ENCODE measurements around the gene C17orf67.
"Not testable (repeated sequence)": the region's sequence is repeated elsewhere in the genome, so short reads cannot be mapped to it uniquely, and the experiment has no call there.

The C17orf67 gene

DNA sequence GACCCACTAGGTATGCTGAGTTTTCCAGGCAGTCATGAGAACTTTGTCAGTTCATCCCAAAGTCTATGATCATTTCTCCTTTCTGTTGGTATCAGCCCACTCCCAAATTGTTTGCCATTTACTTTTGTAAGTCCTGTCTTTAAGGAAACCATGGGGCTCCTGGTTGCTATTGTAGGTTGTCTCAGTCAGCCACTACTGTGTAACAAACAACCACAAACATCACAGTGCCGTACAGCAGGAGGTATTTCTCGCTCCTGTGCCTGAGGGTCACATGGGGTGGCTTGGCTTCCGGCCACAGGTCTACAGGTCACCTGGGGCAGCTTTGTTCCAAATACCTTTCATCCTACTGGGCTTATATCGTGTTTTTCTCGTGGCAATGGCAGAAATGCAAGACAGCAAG lies 71.6 kb downstream of the C17orf67 start:
- DNase-seq (ENCODE audit: insufficient read length, low spot score) (no peak), FAIRE-seq (no peak)
- TF ChIP-seq POLR2A (IDR thresholded peaks at IDR 0.05; ENCODE audit: low read depth, low read length) = no peak

DNA sequence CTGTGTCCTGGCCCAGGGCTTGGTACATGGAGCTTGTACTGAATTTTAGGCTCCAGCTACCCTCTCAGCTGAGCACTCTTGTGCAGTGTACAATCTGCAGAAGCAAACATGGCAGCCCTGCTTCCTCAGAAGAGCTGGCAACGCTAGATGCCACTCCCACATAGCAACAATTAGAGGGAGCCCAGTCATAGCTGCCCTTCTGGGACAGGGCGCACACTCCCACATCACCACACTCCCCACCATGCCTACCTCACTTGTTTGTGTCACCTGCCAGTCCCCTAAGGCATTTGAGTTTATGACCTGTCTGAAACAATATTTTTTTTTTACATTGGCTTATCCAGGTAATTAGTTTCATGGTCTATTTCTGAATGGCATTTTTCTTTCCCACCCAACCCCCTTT lies 72.3 kb downstream of the C17orf67 start:
- FAIRE-seq (no peak), DNase-seq (ENCODE audit: insufficient read length, low spot score) (no peak)

DNA sequence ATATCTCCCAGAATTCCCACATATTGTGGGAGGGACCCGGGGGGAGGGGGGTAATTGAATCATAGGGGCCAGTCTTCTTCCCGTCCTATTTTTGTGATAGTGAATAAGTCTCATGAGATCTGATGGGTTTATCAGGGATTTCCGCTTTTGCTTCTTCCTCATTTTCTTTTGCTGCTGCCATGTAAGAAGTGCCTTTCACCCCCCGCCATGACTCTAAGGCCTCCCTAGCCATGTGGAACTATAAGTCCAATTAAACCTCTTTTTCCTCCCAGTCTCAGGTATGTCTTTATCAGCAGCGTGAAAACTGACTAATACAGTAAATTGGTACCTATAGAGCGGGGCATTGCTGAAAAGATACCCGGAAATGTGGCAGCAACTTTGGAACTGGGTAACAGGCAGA lies 76.1 kb downstream of the C17orf67 start:
- not testable (repeated sequence) for FAIRE-seq; DNase-seq (ENCODE audit: insufficient read length, low spot score)

More for the DNA sequence above, 72.3 kb downstream of the C17orf67 start:
- TF ChIP-seq POLR2A (IDR thresholded peaks at IDR 0.05; ENCODE audit: low read depth, low read length) = no peak

DNA sequence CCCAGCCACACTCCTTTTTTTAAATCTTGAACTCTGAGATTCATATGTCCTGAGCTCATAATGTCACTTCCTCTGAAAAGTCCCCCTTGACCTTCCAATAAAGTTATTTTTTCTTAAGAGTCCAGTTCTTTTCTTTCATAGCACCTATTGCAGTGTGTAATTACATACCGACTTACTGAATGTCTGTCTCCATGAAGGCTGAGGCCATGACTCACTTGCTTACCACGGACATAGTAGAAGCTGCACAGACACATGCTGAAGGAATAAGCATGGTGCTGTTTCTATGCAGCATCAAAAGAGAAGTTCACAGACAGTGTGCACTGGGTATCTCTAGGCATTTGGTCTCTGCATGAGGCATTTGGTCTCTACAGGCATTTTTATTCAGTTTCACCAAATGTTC lies 77.2 kb downstream of the C17orf67 start:
- DNase-seq (ENCODE audit: insufficient read length, low spot score) = peak; percentile 81
- peak; percentile 71 for FAIRE-seq
- TF ChIP-seq POLR2A (IDR thresholded peaks at IDR 0.05; ENCODE audit: low read depth, low read length) = no peak

DNA sequence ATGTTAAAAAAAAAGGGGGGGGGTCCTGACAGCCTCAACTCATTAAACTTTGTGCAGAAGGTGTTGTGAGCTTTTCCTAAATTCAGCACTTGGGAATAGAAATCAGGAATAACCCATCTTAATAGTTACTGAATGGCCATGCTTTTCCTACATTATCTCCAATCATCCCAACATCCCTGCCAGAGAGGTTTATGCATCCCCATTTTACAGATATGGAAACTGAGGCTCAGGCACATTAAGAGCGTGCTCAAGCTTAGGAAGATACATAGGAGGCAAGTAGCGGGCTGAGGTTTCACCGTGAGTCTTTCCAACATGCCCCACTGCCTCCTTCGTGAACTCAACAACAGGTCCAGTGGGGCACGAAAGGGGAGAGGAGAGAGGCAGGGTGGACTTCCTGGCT lies 78.4 kb downstream of the C17orf67 start:
- no peak for TF ChIP-seq POLR2A (IDR thresholded peaks at IDR 0.05; ENCODE audit: low read depth, low read length)
- no peak for FAIRE-seq
- no peak for DNase-seq (ENCODE audit: insufficient read length, low spot score)

DNA sequence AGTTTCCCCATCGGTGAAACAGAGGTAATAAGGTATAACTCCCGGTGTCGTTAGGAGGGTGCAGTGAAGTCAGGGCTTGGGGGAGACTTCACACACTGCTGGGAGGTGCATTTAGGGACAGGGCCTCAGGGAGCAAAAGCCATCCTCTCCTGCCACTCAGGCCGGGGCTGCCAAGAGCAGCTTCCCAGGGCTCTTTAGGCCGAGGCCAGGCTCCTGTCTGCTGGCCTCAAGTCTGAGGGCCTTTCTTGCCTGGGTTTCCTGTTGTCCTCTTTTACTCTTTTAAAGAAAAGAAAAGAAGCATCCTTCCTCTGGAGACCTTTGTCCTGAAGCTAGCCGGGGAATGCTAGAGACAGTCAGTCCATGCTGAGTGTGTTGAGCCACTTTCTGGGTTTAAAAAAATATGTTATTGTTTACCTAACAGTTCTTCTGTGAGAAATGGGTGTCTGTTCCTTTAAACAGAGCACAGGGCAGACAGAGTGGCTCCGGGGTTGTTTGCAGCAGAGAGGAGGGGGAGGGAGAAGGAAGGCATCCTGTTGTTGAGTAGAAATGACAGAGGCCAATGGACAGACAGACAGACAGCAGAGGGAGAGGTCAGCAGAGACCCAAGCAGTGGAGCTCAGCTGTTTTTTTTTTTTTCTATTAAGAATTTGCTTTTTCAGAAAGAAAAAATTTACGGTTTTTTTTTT lies 79.1 kb downstream of the C17orf67 start:
- DNase-seq (ENCODE audit: insufficient read length, low spot score) (peak; percentile 38), FAIRE-seq (no peak)
- no peak for TF ChIP-seq POLR2A (IDR thresholded peaks at IDR 0.05; ENCODE audit: low read depth, low read length)

DNA sequence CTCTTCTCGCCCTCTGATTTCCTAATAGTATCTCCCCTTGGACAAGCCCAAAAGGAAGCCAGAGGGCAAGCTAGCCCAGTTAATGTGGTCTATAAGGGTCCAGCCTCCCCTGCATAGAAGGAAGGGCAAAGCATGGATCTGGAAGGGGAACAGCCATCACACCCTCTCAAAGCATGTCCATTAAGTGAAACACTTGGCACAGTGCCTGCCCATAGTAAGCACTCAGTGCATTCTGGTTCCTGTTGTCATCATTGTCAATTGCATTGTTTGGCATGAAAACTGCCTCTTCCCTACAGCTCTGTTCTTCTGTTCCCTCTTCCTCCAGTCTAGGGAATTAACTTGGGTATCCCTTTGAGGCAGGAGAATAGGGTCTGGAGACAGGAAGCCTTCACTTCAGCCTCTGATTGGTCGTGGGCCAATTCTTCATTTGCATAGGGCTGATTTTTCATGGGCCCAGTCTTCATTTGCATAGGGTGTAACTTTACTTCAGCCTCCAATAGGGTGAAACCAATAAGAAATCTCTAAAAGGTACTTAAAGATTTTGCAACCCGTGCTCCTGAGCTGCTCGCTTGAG lies 81.4 kb downstream of the C17orf67 start:
- TF ChIP-seq POLR2A (IDR thresholded peaks at IDR 0.05; ENCODE audit: low read depth, low read length) = no peak
- DNase-seq (ENCODE audit: insufficient read length, low spot score) (no peak), FAIRE-seq (no peak)

DNA sequence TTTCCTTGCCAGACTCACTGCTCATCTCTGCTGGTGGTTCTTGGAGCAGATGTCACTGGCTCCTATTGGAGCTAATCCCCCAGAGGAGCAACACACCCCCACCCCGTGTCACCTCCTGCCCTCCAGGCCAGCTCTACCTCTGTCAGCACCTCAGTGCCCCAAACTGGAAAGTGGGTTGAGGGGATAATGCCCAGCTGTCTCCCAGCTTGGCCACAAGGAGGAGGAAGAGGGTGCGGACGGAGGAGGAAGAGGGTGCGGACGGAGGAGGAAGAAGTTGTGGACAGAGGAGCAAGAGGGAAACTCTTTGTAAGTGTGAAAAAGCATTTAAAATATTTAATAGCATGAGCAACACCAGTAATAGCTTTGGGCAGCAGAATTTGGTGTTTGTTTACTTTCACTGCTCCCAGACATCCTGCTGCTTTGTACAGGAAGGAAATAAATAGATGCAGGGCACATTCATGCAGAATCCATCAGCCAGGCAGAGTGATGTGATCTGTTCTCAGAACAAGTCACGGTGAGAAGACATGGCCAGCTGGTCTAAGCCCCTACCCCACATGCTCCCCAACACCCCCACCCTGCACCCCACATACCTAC lies 82.5 kb downstream of the C17orf67 start:
- TF ChIP-seq POLR2A (IDR thresholded peaks at IDR 0.05; ENCODE audit: low read depth, low read length) = no peak
- no peak for FAIRE-seq
- no peak for DNase-seq (ENCODE audit: insufficient read length, low spot score)

DNA sequence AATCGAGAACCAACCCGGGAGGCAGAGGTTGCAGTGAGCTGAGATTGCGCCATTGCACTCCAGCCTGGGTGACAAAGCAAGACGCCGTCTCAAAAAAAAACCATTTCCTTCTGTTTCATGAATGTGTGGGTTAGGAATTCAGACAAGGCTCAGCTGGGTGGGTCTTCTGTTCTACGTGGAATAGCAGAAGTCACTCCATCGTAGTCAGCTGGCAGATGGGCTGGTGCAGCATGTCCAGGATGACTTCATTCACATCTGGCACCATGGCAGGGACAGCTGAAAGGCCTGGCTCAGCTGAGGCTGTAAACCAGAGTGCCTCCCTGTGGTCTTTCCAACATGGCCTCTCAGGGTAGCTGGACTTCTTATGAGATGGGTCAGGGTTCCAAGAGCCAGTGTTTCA lies 89.0 kb downstream of the C17orf67 start:
- TF ChIP-seq POLR2A (IDR thresholded peaks at IDR 0.05; ENCODE audit: low read depth, low read length) = no peak
- DNase-seq (ENCODE audit: insufficient read length, low spot score) (no peak), FAIRE-seq (no peak)

DNA sequence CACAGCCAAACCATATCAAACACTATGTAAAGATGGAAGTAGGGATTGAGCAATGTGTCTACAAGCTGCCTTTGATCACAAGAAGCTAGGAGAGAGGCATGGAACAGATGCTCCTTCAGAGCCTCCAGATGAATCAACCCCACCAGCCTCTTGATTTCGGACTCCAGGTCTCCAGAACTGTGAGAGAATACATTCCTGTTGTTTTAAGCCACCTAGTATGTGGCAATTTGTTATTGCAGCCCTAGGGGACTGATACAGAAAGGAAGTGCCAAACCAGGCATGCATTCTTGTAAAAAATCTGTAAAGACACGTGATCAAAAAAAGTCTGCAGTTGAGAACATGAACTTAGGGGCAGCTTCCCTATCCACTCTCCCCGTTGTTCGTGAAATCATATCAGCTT lies 91.1 kb downstream of the C17orf67 start:
- TF ChIP-seq POLR2A (IDR thresholded peaks at IDR 0.05; ENCODE audit: low read depth, low read length) = no peak
- DNase-seq (ENCODE audit: insufficient read length, low spot score) (no peak), FAIRE-seq (no peak)

All from H54 (cell line).